GM19023 (cell line): Measurements from ENCODE around the gene NET1.
"Not testable (repeated sequence)": the region's sequence is repeated elsewhere in the genome, so short reads cannot be mapped to it uniquely, and the experiment has no call there.

ENCODE experiments used
- ATAC-seq: cut with Tn5 transposase; IDR thresholded peaks from one replicate; pipeline ENCODE4 v1.9.1; 2021; ENCODE audit warnings: mild to moderate bottlenecking, moderate library complexity; ENCODE audit not compliant: unreplicated experiment

The NET1 gene

GRCh38 chr10:5412277-5412941, at the start of gene NET1:
Gene NET1 (plus strand): TSS chr10:5412557. CDS start chr10:5412693, 136 bp downstream.
- peak; percentile 97 for ATAC-seq

- no peak for ATAC-seq
These were observed 49.5 kb upstream of the NET1 start for GRCh38 chr10:5362873-5363272.

- ATAC-seq: no peak
These were observed 48.0 kb upstream of the NET1 start for GRCh38 chr10:5364374-5364773.

DNA sequence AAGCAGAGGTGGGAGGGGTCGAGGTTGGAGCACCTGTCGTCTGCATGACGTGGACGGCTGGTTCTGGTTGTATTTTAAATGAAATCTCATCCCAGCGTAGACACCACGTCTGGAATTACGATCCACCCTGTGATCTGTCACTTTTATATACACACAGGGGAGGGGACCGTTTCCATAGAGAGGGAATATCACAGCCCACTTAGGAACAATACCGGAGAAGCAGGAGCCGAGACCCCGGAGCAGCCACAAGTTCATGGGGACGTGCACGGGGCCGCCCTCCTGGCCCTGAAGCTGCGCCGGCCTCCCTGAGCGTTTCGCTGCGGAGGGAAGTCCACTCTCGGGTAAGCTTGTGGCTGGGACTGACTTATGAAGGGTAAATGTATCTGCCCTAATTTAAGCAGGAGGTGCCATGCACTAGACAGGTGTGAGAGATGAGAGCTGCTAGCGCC, 47.4 kb upstream of the NET1 start, which contains the start of gene UCN3:
Gene UCN3 (plus strand): TSS at position 77 of the 449 bp plus-strand sequence. CDS start 8,755 bp downstream, outside the sequence.
- no peak for ATAC-seq

DNA sequence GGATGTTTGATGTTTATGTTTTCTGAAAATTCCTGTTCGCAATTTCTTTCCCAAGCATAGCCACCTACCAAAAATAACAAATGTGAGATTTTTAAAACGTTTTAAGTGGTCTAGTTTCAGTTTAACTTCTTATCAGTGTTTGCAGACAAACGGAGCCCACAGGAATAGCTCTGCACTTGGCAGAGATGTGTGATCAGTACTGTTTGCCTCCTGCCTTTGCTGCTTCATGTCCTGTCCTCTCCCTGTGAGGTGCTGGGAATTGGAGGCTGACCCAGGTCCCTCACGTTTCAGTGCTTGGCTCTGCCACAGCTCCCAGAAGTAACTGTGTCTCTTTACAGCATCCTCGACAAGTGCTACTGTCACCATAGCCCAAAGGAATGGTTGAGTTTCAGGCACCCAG, 46.4 kb upstream of the NET1 start:
- no peak for ATAC-seq

DNA sequence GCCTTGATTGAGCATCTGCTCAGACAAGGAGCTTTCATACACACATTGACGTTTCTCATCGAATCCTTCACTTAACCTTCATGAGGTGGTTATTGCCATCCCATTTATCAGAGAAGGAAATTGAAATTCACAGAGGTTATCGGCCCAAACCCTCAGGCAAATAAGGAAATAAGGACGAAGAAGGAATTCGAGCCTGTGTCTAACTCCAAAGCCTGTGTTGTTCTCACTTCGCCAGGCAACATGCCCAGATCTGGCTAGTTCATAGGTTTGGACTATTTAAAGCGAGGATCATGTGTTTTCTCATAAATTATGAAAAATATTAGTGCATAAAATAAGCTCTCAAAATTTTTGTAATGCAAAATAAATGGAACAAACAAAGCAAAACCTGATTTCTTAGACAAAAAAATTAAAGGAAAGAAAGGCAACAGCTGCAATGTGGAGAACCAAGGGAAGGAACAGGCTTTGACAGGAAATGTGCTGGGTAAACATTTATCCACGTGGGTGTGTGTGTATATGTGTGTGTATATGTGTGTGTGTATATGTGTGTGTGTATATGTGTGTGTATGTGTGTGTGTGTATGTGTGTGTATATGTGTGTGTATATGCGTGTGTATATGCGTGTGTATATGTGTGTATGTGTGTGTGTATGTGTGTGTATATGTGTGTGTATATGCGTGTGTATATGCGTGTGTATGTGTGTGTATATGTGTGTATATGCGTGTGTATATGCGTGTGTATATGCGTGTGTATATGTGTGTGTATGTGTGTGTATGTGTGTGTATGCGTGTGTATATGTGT, 42.8 kb upstream of the NET1 start:
- no peak for ATAC-seq

- no peak for ATAC-seq
These were observed 41.6 kb upstream of the NET1 start for GRCh38 chr10:5370493-5371352.

GRCh38 chr10:5373307-5373706, 39.0 kb upstream of the NET1 start:
- ATAC-seq: no peak

- no peak for ATAC-seq
These were observed 38.3 kb upstream of the NET1 start for GRCh38 chr10:5373891-5374611.

DNA sequence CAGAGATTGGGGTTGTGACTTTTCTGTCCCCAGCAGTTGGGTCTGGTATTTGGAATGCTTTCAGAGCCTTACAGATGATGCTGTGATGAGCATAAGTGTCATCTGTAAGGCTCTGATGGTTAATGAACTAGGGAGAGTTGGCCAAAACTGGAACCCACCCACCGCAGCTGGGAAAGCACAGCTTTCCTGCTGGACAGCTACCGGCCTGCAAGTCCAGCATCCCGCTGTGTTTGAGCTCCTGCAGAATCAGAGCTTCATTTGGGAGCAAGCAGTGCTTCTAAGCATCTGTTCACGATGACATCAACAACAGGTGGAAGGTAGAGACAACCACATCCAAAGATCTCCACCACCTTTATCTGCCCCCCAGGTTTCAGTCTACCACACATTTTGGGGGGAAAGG, 35.9 kb upstream of the NET1 start:
- no peak for ATAC-seq

GRCh38 chr10:5379202-5379601, 33.2 kb upstream of the NET1 start:
- not testable (repeated sequence) for ATAC-seq

GRCh38 chr10:5380395-5380794, 32.0 kb upstream of the NET1 start:
- not testable (repeated sequence) for ATAC-seq

DNA sequence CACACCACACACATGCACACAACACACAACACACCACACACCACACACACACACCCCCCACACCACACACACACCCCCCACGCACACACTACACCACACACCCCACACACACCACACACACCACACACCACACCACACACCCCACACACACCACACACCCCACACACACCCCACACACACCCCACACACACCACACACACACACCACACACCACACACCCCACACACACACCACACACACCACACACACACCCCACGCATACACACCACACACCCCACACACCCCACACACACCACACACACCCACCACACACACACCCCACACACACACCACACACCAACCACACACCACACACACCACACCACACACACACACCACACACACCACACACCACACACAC, 31.2 kb upstream of the NET1 start:
- ATAC-seq: no peak

DNA sequence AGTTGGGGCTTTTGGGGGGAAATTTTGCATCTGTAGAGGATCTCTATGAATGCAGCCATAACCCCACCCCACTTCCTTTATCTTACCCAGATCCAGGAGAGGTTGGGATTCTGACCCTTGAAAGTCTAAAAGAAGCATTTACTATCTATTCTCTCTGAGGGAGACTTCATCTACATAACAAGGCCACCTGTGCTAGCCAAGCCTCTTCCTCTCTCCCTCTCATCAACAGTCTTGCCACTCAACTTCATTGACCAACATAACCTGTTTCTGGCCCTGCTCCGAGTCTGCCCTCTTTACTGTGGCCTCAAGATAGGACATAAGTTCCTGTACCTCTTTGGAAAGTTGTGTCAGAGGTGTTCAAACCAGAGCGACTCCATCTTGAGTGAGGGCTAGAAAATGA, 27.1 kb upstream of the NET1 start:
- ATAC-seq: no peak

GRCh38 chr10:5387169-5387568, 25.2 kb upstream of the NET1 start:
- no peak for ATAC-seq

DNA sequence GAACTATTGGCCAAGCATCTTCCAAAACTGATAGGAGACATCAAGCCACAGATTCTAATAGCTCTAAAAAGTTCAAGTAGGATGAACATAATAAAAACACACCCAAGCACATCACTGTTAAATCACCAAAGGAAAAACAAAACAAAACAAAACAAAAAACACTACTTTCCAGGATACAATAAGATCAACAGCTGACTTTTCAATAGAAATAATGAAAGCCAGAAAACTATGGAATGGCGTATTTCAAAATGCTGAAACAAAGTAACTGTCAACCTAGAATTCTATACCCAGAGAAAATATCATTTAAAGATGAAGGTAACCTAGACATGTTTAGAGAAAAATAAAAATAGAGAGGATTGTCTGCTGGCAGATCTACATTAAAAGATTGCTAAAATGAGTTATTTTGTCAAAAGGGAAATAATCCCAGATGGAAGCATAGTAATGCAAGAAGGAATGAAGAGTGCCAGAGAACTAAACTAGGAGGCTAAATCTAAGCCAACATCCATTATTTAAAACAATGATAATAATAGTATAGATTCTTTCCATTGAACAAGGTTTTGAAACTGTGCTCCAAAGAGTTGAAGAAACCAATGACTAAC, 21.7 kb upstream of the NET1 start:
- no peak for ATAC-seq

GRCh38 chr10:5391790-5392189, 20.6 kb upstream of the NET1 start:
- ATAC-seq: no peak

DNA sequence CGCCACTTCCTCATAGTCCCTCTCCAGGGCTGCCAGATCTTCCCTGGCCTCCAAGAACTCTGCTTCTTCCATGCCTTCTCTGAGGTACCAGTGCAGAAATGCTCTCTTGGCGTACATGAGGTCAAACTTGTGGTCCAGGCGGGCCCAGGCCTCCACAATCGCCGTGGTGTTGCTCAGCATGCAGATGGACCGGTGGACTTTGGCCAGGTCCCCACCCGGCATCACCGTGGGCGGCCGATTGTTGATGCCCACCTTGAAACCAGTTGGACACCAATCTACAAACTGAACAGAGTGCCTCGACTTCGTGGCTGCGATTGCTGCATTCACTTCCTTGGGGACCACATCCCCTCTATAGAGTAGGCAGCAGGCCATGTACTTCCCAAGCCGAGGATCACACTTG, 18.8 kb upstream of the NET1 start:
- no peak for ATAC-seq

- no peak for ATAC-seq
These were observed 17.2 kb upstream of the NET1 start for GRCh38 chr10:5395168-5395567.
